HG02885 (cell line): ENCODE results near the gene FUT8.
A peak's percentile ranks its signal among the peaks of the same experiment; 100 is the strongest.
"Not testable (repeated sequence)": the region's sequence is repeated elsewhere in the genome, so short reads cannot be mapped to it uniquely, and the experiment has no call there.

Experiments used
- ATAC-seq: cut with Tn5 transposase; IDR thresholded peaks from one replicate; pipeline ENCODE4 v1.9.1; 2021; ENCODE audit warnings: mild to moderate bottlenecking; ENCODE audit not compliant: unreplicated experiment, poor library complexity

The FUT8 gene

DNA sequence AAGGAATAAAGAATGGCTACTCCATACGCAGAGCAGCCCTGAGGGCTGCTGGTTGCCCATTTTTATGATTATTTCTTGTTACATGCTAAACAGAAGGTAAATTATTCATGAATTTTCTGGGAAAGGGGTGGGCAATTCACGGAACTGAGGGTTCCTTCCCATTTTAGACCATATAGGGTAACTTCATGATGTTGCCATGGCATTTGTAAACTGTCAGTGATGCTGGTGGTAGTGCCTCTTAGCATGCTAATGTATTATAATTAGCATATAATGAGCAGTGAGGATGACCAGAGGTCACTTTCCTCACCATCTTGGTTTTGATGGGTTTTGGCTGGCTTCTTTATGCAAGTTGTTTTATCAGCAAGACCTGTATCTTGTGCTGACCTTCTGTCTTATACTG lies 273.0 kb downstream of the FUT8 start:
- no peak for ATAC-seq

DNA sequence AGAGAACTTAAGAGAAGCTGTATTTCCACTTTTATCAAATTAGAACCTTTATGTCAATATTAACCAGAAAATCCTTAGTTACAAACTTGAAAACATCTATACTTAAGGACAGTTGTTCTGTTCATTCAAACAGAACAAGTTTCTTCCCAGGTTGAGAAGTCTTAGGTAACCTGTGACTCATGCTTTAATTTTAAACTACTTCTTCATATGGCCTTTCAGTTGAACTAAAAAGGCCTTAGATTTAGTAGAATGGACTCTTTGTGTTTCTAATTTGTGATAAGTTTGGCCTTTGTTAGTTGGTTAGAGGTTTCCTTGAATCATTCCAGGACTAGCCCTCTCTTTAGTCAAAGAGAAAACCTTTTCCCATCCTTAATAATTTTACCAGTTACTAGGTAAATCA lies 274.2 kb downstream of the FUT8 start:
- no peak for ATAC-seq

DNA sequence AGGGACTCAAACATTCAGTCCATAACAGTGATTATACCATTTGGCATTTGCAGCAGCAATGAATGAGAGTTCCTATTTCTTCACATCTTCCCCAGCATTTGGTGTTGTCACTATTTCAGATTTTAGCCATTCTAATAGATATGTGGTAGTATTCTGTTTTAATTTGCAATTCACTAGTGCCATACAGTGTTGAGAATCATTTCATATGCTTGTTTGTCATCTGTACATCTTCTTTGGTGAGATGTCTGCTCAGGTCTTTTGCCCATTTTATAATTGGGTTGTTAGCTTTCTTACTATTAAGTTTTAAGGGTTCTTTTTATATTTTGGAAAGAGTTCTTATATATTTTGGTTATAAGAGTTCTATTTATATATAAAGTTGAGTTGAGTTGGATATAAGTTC lies 276.5 kb downstream of the FUT8 start:
- no peak for ATAC-seq

DNA sequence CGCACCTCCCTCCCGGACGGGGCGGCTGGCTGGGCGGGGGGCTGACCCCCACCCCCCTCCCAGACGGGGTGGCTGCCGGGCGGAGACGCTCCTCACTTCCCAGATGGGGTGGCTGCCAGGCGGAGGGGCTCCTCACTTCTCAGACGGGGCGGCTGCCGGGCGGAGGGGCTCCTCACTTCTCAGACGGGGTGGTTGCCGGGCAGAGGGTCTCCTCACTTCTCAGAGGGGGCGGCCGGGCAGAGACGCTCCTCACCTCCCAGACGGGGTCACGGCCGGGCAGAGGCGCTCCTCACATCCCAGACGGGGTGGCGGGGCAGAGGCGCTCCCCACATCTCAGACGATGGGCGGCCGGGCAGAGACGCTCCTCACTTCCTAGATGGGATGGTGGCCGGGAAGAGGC lies 280.0 kb downstream of the FUT8 start:
- ATAC-seq = not testable (repeated sequence)

DNA sequence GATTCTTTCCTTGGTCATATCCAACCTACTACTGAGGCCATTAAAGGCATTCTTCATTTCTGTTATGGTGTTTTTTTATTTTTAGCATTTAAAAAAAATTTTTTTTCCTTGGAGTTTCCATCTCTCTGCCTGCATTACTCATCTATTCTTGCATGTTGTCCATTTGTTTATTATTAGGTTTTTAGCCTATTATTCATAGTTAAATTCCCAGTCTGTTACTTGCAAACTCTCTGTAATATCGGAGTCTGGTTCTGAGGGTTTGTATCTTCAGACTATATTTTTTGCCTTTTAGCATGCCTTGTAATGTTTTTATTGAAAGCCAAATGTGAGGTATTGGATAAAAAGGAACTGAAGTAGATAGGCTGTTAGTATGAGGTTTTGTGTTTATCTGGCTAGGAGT lies 284.3 kb downstream of the FUT8 start:
- ATAC-seq = no peak

DNA sequence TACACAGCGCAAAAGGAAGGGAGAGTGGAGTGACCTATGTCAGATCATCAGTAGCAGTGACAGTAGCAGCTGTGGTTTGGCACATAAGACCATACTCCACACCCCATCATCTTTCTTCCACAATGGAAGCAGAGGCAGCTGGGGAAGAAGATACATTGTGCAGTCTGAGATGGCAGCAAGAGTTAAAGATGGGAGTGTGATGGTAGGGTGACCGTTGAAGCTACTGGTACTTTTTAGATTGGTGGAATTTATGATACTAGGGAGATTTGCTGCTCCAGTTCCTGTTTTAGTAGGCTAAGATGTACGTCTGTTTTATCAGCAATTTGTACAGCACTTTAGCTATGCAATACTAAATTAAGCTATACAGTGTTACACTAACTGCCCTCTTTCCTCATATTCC lies 291.0 kb downstream of the FUT8 start:
- ATAC-seq = no peak

DNA sequence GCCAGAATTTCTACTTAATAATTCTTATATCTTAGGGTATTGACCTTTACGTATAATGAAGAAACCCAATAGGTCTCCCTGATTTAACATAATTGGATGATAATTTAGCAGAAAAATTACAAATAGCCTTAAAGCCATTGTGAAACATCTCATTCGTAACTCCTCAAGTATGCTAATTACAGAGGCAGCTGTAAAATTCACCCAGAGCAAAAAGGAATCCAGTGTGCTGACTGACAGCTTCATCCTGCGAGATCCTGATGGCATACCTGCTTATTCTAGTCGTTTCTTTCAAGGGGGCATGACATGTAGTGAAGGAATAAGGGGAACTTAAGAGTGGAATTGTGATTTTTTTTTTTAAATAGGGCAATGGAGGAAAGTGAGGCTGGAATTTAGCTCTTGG lies 291.5 kb downstream of the FUT8 start:
- ATAC-seq = no peak

DNA sequence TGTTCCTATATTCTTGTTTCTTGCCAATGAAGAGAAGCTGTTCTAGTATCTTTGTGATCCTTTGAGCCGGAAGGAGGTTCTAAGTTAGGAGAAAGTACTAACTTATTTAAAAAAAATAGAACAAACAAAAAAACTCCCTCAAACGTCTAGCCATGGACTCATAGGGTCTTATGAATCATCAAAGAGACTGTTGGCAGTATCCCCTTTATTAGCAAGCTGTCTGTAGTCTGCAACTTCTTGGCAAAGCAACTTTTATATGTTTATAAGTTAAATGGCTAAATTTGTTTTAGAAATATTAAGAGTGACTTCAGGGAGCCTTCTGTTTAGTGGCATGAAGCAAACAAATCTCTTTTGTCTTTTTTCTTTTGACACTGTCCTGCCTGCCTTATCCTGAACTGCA lies 291.9 kb downstream of the FUT8 start:
- no peak for ATAC-seq

DNA sequence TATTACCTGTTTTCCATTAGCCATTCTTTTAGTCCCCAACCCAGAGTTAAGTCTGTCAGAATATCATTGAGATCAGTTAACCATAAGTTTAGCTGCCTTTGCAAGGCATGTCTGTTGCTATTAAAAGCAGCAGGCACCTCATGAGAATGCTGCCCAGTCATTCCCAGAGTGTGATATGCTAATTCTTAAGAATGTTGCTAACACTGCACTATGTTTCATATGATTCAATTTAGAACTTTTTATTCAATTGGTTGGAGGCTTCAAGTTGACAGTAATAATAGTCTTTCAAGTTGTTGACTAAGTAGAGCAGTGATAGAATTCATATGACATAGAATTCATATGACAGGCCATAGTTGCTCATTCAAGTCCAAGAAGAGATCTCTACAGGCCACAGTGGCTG lies 292.3 kb downstream of the FUT8 start:
- ATAC-seq = peak; percentile 71

DNA sequence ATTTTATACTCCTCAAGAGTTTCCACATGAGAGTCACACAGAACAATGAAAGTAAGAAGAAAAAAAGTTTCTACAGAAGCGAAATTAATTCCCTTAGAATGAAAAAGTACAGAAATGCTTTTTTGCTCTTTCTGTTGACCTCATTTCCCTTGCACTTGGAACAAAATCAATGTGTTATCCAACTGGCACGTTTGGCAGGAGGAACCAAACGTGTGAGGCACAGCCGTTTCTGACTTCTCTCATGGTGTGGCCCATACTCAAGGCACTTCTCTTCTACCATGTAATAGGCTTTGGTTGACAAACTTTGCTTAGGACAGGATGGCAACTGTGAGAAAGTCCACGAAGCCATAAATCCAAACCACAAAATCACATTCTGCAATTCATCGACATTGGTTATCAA lies 297.0 kb downstream of the FUT8 start:
- no peak for ATAC-seq

DNA sequence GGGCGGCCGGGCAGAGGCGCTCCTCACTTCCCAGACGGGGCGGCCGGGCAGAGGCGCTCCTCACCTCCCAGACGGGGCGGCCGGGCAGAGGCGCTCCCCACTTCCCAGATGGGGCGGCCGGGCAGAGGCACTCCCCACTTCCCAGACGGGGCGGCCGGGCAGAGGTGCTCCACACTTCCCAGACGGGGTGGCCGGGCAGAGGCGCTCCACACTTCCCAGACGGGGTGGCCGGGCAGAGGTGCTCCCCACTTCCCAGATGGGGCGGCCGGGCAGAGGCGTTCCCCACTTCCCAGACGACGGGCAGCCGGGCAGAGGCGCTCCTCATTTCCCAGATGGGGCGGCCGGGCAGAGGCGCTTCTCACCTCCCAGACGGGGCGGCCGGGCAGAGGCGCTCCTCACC lies 304.3 kb downstream of the FUT8 start:
- ATAC-seq = not testable (repeated sequence)

DNA sequence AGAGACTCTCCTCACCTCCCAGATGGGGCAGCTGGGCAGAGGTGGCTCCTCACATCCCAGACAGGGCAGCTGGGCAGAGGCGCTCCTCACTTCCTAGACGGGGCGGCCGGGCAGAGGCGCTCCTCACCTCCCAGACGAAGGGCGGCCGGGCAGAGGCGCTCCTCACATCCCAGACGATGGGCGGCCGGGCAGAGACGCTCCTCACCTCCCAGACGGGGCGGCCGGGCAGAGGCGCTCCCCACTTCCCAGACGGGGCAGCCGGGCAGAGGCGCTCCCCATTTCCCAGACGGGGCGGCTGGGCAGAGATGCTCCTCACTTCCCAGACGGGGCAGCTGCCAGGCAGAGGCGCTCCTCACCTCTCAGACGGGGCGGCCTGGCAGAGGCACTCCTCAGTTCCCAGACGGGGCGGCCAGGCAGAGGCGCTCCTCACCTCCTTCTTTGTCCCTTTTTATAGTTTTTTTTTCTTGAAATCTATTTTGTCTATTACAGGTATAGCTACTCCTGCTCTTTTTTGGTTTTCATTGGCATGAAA lies 304.9 kb downstream of the FUT8 start:
- not testable (repeated sequence) for ATAC-seq

DNA sequence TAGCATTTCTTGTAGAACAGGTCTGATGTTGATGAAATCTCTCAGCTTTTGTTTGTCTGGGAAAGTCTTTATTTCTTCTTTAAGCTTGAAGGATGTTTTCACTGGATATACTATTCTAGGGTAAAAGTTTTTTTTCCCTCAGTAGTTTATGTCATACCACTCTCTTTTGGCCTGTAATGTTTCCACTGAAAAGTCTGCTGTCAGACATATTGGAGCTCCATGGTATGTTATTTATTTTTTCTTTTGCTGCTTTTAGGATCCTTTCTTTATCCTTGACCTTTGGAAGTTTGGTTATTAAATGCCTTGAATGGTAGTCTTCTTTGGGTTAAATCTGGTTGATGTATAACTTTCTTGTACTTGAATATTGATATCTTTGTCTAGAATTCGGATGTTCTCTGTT lies 306.1 kb downstream of the FUT8 start:
- no peak for ATAC-seq

DNA sequence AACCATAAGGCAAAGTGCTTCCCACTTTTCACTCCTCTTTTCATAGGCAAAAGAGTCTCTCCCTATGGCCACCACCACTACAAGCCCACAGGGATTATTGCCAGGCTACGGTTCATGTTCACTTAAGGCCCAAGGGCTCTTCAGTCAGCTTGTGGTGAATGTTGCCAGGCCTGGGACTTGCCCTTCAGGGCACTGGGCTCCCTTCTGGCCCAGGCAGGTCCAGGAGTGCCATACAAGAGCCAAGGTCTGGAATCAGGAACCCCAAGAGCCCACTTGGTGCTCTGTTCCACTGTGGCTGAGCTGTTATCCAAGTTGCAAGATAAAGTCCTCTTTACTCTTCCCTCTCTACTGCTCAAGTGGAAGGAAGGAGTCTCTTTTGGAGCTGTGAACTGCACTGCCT lies 307.6 kb downstream of the FUT8 start:
- no peak for ATAC-seq

DNA sequence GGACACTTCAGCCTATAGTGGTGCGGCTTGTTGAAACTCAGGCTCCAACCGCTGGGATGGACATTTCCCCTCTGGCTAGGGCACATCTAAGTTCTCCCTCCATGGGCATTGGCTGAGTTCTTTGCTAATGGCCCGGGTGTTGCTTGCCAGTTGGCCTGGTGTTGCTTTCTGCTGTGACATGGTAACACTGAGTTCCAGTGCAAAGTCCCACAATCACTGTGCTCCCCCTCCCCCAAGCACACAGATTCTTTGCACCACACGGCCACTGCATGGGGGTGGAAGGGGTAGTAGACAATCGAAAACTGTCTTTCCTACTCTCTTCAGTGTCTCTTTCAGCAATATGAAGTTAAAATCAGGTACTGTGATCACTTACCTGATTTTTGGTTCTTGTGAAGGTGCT lies 308.2 kb downstream of the FUT8 start:
- no peak for ATAC-seq

DNA sequence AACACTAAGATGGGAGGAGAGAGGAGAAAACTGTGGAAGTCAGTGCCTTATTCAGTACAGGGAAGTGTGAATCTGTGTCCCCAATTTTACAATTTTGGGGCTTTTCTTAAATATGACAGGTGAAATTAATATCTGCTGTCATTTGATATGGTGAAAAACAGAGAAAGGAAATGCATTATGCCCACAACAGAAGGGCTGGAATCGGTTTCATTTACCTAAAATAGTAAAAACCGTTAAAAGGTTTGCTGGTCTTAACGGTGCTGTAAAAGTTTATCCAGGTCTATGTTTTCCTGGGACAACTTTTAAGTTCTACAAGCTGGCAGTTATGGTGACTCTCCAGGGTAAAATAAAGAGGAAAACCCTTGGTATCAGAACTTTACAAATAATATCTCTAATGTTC lies 310.8 kb downstream of the FUT8 start:
- ATAC-seq = no peak

DNA sequence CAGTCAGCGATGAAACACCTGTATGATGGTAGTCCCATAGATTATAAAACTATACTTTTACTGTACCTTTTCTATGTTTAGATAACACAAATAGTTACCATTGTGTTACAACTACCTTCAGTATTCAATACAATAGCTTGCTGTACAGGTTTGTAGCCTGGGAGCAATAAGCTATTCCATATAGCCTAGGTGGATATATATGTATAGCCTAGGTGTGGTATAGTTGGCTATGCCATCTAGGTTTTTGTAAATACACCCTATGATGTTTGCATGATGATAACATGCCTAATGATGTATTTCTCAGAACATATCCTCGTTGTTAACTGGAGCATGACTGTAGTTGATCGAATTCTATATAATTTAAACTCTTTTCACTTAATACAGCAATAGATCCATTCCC lies 316.1 kb downstream of the FUT8 start:
- ATAC-seq = no peak

DNA sequence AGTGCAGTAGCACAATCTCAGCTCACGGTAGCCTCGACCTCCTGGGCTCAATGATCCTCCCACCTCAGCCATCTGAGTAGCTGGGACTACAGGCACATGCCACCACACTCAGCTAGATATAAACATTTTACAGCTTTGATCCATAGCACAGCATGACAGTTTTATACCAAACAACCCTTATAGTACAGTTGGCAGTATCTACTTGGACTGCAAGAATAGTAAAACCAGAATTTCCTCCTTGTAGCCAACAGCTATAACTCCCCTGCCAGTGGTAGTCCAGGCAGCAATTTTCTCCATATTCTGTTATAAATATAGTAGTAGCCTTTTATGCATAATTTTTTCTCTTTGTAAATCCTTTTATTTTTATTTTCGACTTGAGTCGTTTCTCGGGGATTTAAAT lies 317.0 kb downstream of the FUT8 start:
- ATAC-seq = no peak

DNA sequence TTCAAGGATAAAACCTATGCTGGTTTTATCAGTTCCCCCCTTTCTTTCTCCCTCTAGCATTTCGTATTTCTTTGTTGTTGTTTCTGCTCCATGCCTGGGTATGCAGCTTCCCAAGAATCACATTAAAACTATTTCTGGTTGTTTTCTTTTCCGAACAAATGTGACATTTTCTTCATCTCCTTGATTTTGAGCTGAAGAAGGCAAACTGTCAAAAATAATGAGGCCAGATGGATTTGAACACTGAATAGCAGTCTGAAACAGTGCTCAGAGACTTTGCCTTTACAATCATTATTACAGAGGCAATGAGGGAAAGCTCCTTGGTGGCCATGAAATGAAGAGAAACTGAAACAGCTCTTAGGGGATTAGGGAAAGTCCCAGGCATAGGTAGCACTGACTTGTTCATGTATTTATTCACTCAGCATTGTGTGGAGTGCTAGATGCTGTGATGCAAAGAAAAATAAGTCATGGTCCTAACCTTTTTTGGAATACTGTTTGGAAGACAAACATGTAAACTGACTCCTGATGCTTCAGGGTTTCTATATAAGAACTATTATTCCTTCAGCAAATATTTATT lies 319.5 kb downstream of the FUT8 start:
- ATAC-seq = peak; percentile 99

DNA sequence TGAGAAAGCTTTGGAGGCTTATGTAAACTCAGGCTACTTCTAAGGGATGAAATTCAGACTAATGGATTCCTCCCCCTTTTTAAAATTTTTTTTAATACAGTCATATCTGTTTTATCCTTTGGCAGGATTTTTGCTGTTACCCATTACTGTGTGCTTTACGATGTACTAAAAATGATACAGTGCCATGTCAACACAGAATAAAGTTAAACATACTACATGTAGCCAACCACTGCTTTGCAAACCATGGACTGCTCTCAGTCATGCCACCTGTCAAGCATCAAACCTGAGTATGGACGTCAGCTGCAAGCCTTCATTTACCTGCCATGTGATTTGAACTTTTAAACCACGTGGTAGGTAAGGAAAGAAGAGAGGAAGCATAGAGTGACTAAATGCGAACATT lies 325.8 kb downstream of the FUT8 start:
- no peak for ATAC-seq

DNA sequence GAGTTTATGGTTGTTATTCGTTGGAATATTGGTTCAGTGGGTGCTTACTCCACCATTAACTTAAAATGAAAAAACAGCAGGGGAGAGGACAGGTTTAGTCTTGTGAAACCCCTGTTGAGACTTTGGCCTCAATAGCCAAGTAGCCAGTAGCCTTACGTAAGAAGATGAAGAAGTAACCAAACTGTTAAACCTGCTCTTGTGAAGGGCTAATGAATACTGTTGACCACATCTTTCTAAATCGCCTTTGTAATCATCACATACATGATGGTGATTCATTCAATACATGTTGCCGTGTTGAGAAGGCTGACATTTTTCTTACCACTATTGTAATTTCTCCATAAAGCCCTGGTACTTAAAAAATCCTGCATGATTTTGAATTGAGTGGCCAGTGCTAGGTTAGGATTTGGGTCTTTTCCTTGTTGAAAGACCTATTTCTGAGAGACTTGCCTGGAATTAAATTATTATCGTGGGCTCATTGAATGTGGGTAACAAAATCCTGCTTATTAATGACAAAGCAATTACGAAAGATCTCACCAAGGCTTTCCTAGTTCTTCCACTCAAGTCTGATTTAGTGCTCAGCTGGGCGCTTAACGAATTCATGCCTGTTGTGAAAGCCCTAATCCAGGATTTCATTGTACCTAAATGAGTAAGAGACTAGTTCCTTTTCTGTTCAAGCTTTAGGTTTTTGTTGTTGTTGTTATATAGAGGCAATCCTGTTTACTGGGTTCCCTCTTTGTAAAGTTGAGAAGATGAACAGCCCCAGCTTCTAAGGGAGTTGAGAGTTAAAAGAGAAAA lies 333.1 kb downstream of the FUT8 start:
- ATAC-seq = no peak

DNA sequence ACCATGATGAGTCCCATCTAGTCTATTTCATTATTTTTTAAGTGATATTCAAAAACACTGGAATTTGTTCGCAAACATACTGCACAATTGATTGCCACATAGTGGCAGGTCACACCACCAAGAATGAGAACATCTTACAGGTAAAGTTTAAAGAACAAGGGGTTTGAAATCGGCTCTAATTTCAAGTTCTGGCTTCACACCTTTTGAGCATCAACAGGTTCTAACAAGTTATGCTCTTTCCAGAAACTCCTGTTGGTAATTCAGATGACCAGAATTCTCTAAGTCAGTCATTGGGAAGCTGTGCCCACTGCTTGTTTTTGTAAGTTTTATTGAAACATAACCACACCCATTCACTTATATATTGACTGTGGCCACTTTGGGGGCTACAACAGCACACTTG lies 336.3 kb downstream of the FUT8 start:
- no peak for ATAC-seq
